ENCODE measurements around the gene DNMBP.

DNA sequence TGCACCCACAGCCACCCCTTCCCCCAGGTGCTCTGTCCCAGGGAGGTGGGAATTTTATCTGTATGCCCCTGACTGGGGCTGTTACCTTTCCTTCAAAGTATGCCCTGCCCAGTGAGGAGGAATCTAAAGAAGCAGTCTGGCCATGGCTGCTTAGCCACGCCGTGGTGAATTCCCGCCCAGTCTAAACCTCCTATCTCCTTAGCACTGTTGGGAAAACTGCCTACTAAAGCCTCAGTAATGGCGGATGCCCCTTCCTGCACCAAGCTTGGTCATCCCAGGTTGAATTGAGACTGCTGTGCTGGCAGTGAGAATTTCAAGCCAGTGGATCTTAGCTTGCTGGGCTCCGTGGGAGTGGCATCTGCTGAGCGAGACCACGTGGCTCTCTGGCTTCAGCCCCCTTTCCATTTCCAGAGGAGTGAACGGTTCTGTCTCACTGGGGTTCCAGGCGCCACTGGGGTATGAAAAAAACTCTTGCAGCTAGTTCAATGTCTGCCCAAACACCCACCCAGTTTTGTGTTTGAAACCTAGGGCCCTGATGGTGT is 140.1 kb downstream of the DNMBP start:
- TF ChIP-seq, protein P1, sequence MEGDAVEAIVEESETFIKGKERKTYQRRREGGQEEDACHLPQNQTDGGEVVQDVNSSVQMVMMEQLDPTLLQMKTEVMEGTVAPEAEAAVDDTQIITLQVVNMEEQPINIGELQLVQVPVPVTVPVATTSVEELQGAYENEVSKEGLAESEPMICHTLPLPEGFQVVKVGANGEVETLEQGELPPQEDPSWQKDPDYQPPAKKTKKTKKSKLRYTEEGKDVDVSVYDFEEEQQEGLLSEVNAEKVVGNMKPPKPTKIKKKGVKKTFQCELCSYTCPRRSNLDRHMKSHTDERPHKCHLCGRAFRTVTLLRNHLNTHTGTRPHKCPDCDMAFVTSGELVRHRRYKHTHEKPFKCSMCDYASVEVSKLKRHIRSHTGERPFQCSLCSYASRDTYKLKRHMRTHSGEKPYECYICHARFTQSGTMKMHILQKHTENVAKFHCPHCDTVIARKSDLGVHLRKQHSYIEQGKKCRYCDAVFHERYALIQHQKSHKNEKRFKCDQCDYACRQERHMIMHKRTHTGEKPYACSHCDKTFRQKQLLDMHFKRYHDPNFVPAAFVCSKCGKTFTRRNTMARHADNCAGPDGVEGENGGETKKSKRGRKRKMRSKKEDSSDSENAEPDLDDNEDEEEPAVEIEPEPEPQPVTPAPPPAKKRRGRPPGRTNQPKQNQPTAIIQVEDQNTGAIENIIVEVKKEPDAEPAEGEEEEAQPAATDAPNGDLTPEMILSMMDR (conservative IDR thresholded peaks at IDR 0.05; ENCODE audit: low read depth in 2 of 2), result no peak
- TF ChIP-seq EZH2 (IDR thresholded peaks at IDR 0.05; ENCODE audit: low read depth, unreplicated experiment) (no peak), POLR2AphosphoS5 (IDR thresholded peaks at IDR 0.05; ENCODE audit: low read depth) (no peak), JUNB (IDR thresholded peaks at IDR 0.05; ENCODE audit: unreplicated experiment) (no peak), EZH2phosphoT487 (IDR thresholded peaks at IDR 0.05; ENCODE audit: unreplicated experiment) (no peak)
- TF ChIP-seq, protein P2, sequence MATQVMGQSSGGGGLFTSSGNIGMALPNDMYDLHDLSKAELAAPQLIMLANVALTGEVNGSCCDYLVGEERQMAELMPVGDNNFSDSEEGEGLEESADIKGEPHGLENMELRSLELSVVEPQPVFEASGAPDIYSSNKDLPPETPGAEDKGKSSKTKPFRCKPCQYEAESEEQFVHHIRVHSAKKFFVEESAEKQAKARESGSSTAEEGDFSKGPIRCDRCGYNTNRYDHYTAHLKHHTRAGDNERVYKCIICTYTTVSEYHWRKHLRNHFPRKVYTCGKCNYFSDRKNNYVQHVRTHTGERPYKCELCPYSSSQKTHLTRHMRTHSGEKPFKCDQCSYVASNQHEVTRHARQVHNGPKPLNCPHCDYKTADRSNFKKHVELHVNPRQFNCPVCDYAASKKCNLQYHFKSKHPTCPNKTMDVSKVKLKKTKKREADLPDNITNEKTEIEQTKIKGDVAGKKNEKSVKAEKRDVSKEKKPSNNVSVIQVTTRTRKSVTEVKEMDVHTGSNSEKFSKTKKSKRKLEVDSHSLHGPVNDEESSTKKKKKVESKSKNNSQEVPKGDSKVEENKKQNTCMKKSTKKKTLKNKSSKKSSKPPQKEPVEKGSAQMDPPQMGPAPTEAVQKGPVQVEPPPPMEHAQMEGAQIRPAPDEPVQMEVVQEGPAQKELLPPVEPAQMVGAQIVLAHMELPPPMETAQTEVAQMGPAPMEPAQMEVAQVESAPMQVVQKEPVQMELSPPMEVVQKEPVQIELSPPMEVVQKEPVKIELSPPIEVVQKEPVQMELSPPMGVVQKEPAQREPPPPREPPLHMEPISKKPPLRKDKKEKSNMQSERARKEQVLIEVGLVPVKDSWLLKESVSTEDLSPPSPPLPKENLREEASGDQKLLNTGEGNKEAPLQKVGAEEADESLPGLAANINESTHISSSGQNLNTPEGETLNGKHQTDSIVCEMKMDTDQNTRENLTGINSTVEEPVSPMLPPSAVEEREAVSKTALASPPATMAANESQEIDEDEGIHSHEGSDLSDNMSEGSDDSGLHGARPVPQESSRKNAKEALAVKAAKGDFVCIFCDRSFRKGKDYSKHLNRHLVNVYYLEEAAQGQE (IDR thresholded peaks at IDR 0.05; ENCODE audit: unreplicated experiment), result no peak

Data from GM23338 (cell line).